ENCODE data around the gene UBB. TPM values are rescaled to one million over a fixed set of nuclear protein-coding genes. Genes with fewer than 3 reads are reported as not detected.

UBB gene
- total and polyA plus RNA-seq, 9 of the 15 experiments (the other 6 are each of a cell fraction or from before 2014, with no cell fraction given) = 1,069 to 4,143 (median 1,696) TPM

DNA sequence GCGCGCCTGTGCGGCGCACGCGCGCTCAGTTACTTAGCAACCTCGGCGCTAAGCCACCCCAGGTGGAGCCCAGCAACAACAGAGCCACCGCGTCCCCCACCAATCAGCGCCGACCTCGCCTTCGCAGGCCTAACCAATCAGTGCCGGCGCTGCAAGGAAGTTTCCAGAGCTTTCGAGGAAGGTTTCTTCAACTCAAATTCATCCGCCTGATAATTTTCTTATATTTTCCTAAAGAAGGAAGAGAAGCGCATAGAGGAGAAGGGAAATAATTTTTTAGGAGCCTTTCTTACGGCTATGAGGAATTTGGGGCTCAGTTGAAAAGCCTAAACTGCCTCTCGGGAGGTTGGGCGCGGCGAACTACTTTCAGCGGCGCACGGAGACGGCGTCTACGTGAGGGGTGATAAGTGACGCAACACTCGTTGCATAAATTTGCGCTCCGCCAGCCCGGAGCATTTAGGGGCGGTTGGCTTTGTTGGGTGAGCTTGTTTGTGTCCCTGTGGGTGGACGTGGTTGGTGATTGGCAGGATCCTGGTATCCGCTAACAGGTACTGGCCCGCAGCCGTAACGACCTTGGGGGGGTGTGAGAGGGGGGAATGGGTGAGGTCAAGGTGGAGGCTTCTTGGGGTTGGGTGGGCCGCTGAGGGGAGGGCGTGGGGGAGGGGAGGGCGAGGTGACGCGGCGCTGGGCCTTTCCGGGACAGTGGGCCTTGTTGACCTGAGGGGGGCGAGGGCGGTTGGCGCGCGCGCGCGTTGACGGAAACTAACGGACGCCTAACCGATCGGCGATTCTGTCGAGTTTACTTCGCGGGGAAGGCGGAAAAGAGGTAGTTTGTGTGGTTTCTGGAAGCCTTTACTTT lies at the start of gene UBB (continued):
- peak; percentile 86 for TF ChIP-seq SNRNP70 (optimal IDR thresholded peaks at IDR 0.05; ENCODE audit: low read depth, low read length)
- TF ChIP-seq BRD9 (IDR thresholded peaks at IDR 0.05; ENCODE audit: low read depth, partially characterized antibody) = peak; percentile 62
- TF ChIP-seq PML (IDR thresholded peaks at IDR 0.05; ENCODE audit: low read length) = peak; percentile 94
- no peak for TF ChIP-seq ZNF232 (CRISPR knock-in tag; IDR thresholded peaks at IDR 0.05)
- no peak for TF ChIP-seq POLR3A (IDR thresholded peaks at IDR 0.05; ENCODE audit: borderline replicate concordance, extremely low read depth, insufficient read depth, insufficient read length)
- TF ChIP-seq ZBTB43 (CRISPR knock-in tag; IDR thresholded peaks at IDR 0.05) = no peak
- TF ChIP-seq ZNF143 (CRISPR knock-in tag; IDR thresholded peaks at IDR 0.05) = no peak
- no peak for TF ChIP-seq ZNF274 (IDR thresholded peaks at IDR 0.05; ENCODE audit: borderline replicate concordance, low read depth, low read length)
- TF ChIP-seq ZNF780A (CRISPR knock-in tag; IDR thresholded peaks at IDR 0.05) = no peak
- TF ChIP-seq ZNF445 (CRISPR knock-in tag; IDR thresholded peaks at IDR 0.05; ENCODE audit: low read depth) = 0 out of 2 replicates have a peak, but pooled peaks have one; percentile 17
- TF ChIP-seq GABPB2 (CRISPR knock-in tag; conservative IDR thresholded peaks at IDR 0.05) = no peak
- TF ChIP-seq, protein P1, sequence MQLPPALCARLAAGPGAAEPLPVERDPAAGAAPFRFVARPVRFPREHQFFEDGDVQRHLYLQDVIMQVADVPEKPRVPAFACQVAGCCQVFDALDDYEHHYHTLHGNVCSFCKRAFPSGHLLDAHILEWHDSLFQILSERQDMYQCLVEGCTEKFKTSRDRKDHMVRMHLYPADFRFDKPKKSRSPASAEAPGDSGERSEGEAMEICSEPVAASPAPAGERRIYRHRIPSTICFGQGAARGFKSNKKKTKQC (CRISPR knock-in tag; IDR thresholded peaks at IDR 0.05) = no peak
- TF ChIP-seq TCF15 (CRISPR knock-in tag; IDR thresholded peaks at IDR 0.05) = no peak
- no peak for TF ChIP-seq ZNF512 (tag; IDR thresholded peaks at IDR 0.05)
- no peak for TF ChIP-seq TEAD2 (tag; IDR thresholded peaks at IDR 0.05)
- no peak for TF ChIP-seq TAL1 (IDR thresholded peaks at IDR 0.05)
- no peak for TF ChIP-seq ZNF124 (CRISPR knock-in tag; IDR thresholded peaks at IDR 0.05)
- TF ChIP-seq RBM17 (IDR thresholded peaks at IDR 0.05; ENCODE audit: borderline replicate concordance, low read depth, low read length) = no peak
- TF ChIP-seq HDAC2 (IDR thresholded peaks at IDR 0.05) = peak; percentile 67
- no peak for TF ChIP-seq ZNF655 (CRISPR knock-in tag; IDR thresholded peaks at IDR 0.05)
- TF ChIP-seq, protein P2, sequence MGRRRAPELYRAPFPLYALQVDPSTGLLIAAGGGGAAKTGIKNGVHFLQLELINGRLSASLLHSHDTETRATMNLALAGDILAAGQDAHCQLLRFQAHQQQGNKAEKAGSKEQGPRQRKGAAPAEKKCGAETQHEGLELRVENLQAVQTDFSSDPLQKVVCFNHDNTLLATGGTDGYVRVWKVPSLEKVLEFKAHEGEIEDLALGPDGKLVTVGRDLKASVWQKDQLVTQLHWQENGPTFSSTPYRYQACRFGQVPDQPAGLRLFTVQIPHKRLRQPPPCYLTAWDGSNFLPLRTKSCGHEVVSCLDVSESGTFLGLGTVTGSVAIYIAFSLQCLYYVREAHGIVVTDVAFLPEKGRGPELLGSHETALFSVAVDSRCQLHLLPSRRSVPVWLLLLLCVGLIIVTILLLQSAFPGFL (CRISPR knock-in tag; IDR thresholded peaks at IDR 0.05) = no peak
- TF ChIP-seq PHB2 (IDR thresholded peaks at IDR 0.05; ENCODE audit: low read depth) = no peak
- TF ChIP-seq SRSF9 (IDR thresholded peaks at IDR 0.05; ENCODE audit: borderline replicate concordance, low read depth, low read length) = no peak

All from K562 (cell line).